T-helper 2 cell treated with Interferon-gamma antibody and Interleukin-4, amounts not matched to agents 5 μg/mL and 100 μg/mL, for 36 hours (primary cell): ENCODE data around the gene MAF.

Experiments
- DNase-seq: peaks from one replicate; pipeline ENCODE4 v3.0.0; 2021; ENCODE audit warnings: low spot score
- H3K27ac Mint-ChIP-seq: one replicate; pipeline ENCODE4 v1.8.0; 2021; ENCODE audit warnings: mild to moderate bottlenecking, mixed read lengths
- H3K27me3 Mint-ChIP-seq: one replicate; pipeline ENCODE4 v1.8.0; 2021; ENCODE audit warnings: low read depth, mixed read lengths
- H3K36me3 Mint-ChIP-seq: one replicate; pipeline ENCODE4 v1.8.0; 2021; ENCODE audit warnings: low read depth, mixed read lengths
- H3K4me1 Mint-ChIP-seq: one replicate; pipeline ENCODE4 v1.8.0; 2021; ENCODE audit warnings: low read depth, mixed read lengths
- H3K4me3 Mint-ChIP-seq: one replicate; pipeline ENCODE4 v1.8.0; 2022; ENCODE audit warnings: mild to moderate bottlenecking, moderate library complexity, mixed read lengths
- H3K9me3 Mint-ChIP-seq: one replicate; pipeline ENCODE4 v1.8.0; 2021; ENCODE audit warnings: mixed read lengths

The MAF gene

DNA sequence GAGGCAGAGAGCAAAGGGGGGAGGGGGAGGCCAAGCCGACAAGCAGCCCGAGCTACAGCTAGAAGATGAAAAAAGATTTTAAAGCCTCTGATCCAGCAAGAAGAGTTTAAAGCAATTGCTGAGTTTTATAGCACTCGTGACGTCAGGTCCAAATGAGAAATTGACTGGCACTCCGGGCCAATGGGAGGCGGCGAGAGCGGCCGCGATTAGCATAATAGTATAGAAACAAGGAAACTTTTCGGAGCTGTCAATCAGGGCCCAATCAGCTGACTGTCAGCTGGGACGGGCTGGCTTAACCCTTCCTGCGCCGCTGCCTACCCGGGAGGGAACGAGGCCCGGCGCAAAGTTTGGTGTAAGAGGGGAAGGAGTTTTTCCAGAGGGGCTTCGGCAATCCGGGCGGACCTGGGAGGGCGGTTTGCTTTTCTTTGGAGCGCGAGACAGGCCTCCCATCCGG is at the start of gene MAF:
Gene MAF (minus strand): TSS at position 100 of the 454 bp plus-strand sequence. CDS start 835 bp downstream, outside the sequence.
- Mint-ChIP-seq H3K27me3 (peaks cover 5% of the 10 kb centered on the region), H3K36me3 (peaks cover 29% of the 10 kb centered on the region), H3K27ac (peak within 1 kb of the TSS; percentile 94), H3K4me3 (peak within 1 kb of the TSS; percentile 94), H3K9me3 (no peaks in the 10 kb centered on the region), H3K4me1 (peaks cover 40% of the 10 kb centered on the region)
- DNase-seq: peak; percentile 92

DNA sequence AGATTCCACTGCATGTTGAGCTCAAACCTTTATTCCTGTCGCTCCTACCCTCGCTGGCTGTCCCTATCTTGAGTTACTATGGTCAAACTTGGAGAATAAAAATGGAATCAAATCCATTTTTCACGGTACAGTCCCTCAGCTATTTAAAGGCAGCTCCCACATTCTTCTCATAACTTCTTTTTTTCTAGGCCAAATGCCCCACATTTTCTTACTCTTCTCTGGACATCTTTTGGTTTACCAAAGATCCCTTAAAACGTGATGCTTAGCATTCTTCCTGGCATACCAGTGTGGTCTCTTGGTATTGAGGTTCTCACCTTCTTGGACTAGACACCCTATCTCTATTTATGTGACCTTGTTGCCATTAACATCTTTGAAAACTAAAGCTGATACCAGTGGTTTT is 48.3 kb upstream of the MAF start:
- Mint-ChIP-seq H3K36me3 (no peaks in the 10 kb centered on the region), H3K27me3 (peaks cover 28% of the 10 kb centered on the region), H3K27ac (no peak overlapping the region), H3K4me3 (no peak overlapping the region), H3K9me3 (no peaks in the 10 kb centered on the region), H3K4me1 (peaks cover 2% of the 10 kb centered on the region)
- no peak for DNase-seq

DNA sequence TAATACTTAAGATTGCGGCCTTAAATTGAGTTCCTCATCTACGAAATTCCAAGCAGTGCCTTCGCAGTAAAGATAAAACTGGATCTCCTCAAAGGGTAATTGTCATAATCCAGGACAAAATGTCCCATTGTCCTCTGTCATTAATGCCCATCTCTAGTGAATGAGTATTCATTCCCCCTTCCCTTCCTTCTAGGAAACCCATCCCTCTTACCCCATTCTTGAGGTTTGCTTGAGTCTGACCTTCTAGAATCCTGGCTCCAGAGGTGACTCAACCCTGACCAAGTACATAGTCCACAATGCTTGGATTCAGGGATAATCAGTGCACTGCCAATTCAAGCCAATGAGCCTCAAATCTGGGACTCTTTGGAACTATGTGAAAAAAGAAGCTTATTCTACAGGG is 47.0 kb upstream of the MAF start:
- no peak for DNase-seq
- Mint-ChIP-seq H3K27ac (no peak overlapping the region), H3K4me1 (peaks cover 11% of the 10 kb centered on the region), H3K4me3 (no peak overlapping the region), H3K27me3 (peaks cover 32% of the 10 kb centered on the region), H3K9me3 (no peaks in the 10 kb centered on the region), H3K36me3 (peaks cover 4% of the 10 kb centered on the region)

GRCh38 chr16:79645701-79646100 is 45.2 kb upstream of the MAF start:
- Mint-ChIP-seq H3K36me3 (peaks cover 4% of the 10 kb centered on the region), H3K4me3 (no peak overlapping the region), H3K4me1 (peaks cover 26% of the 10 kb centered on the region), H3K27ac (no peak overlapping the region), H3K27me3 (peaks cover 32% of the 10 kb centered on the region), H3K9me3 (no peaks in the 10 kb centered on the region)
- no peak for DNase-seq

GRCh38 chr16:79644971-79645667 is 44.6 kb upstream of the MAF start:
- Mint-ChIP-seq H3K27me3 (peaks cover 32% of the 10 kb centered on the region), H3K9me3 (no peaks in the 10 kb centered on the region), H3K36me3 (peaks cover 4% of the 10 kb centered on the region), H3K27ac (no peak overlapping the region), H3K4me3 (no peak overlapping the region), H3K4me1 (peaks cover 29% of the 10 kb centered on the region)
- DNase-seq: no peak

GRCh38 chr16:79642652-79643051 is 42.1 kb upstream of the MAF start:
- H3K27ac Mint-ChIP-seq: no peak overlapping the region
- H3K4me3 Mint-ChIP-seq: no peak overlapping the region
- DNase-seq: no peak
- H3K4me1 Mint-ChIP-seq: peaks cover 44% of the 10 kb centered on the region
- peaks cover 10% of the 10 kb centered on the region for H3K36me3 Mint-ChIP-seq
- H3K9me3 Mint-ChIP-seq: peaks cover 3% of the 10 kb centered on the region
- H3K27me3 Mint-ChIP-seq: peaks cover 24% of the 10 kb centered on the region

- H3K9me3 Mint-ChIP-seq: peaks cover 3% of the 10 kb centered on the region
- no peak for DNase-seq
- peaks cover 19% of the 10 kb centered on the region for H3K27me3 Mint-ChIP-seq
- peaks cover 42% of the 10 kb centered on the region for H3K4me1 Mint-ChIP-seq
- H3K4me3 Mint-ChIP-seq: peak overlapping the region; percentile 76
- H3K27ac Mint-ChIP-seq: peak overlapping the region; percentile 97
- H3K36me3 Mint-ChIP-seq: peaks cover 13% of the 10 kb centered on the region
These were observed 40.2 kb upstream of the MAF start for GRCh38 chr16:79640513-79641360.

GRCh38 chr16:79639576-79640311 is 39.2 kb upstream of the MAF start:
- DNase-seq: peak; percentile 25
- Mint-ChIP-seq H3K4me1 (peaks cover 42% of the 10 kb centered on the region), H3K36me3 (peaks cover 13% of the 10 kb centered on the region), H3K4me3 (peak overlapping the region; percentile 76), H3K27me3 (peaks cover 17% of the 10 kb centered on the region), H3K27ac (peak overlapping the region; percentile 97), H3K9me3 (peaks cover 3% of the 10 kb centered on the region)

DNA sequence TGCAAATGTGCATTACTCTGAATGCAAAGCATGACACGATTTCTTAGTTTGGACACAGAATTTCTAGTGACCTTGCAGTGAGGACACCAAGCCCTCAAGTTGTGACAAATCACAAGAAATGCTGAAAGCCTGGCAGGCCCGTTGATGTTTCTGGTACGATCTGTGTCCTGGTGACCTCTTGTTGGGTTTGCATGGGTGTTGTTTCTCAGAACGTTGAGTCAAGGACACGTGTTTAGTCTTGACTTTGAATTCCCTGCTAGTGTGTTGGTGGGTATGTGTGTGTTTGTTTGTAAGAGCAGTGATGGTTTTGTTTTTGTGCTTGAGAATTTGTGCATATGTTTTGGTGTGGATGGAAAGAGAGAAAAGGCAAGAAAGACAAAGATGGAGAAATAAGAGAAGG is 37.8 kb upstream of the MAF start:
- DNase-seq: no peak
- no peak overlapping the region for H3K4me3 Mint-ChIP-seq
- H3K27ac Mint-ChIP-seq: peak overlapping the region; percentile 23
- peaks cover 10% of the 10 kb centered on the region for H3K36me3 Mint-ChIP-seq
- H3K9me3 Mint-ChIP-seq: peaks cover 3% of the 10 kb centered on the region
- peaks cover 40% of the 10 kb centered on the region for H3K4me1 Mint-ChIP-seq
- peaks cover 8% of the 10 kb centered on the region for H3K27me3 Mint-ChIP-seq

DNA sequence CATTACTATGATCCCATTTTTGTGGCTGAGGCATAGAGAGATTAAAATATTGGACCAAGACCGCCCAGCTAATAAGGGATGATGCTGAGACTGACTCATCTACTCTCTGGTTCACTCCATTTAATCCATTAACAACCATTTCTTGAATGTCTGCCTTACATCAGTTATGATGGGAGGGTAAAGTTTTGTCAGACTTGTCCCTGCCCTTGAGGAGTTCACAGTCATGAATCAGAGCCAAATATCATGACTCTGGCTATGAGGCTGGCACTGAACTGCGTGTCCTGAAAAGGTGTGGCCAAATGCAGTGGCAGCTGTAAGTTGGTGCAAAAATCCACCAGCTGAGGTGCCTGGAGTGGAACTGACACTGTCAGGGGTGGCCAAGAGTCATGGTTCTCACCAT is 35.0 kb upstream of the MAF start:
- H3K36me3 Mint-ChIP-seq: peaks cover 10% of the 10 kb centered on the region
- peaks cover 3% of the 10 kb centered on the region for H3K9me3 Mint-ChIP-seq
- DNase-seq: no peak
- peaks cover 7% of the 10 kb centered on the region for H3K27me3 Mint-ChIP-seq
- no peak overlapping the region for H3K4me3 Mint-ChIP-seq
- no peak overlapping the region for H3K27ac Mint-ChIP-seq
- H3K4me1 Mint-ChIP-seq: peaks cover 35% of the 10 kb centered on the region

GRCh38 chr16:79634298-79634697 is 33.8 kb upstream of the MAF start:
- H3K27me3 Mint-ChIP-seq: peaks cover 5% of the 10 kb centered on the region

GRCh38 chr16:79632289-79632688 is 31.8 kb upstream of the MAF start:
- H3K27ac Mint-ChIP-seq: no peak overlapping the region
- H3K9me3 Mint-ChIP-seq: peaks cover 7% of the 10 kb centered on the region
- peaks cover 44% of the 10 kb centered on the region for H3K4me1 Mint-ChIP-seq
- H3K4me3 Mint-ChIP-seq: no peak overlapping the region
- peaks cover 2% of the 10 kb centered on the region for H3K27me3 Mint-ChIP-seq
- H3K36me3 Mint-ChIP-seq: peaks cover 7% of the 10 kb centered on the region
- peak; percentile 20 for DNase-seq

More at GRCh38 chr16:79634298-79634697, 33.8 kb upstream of the MAF start:
- Mint-ChIP-seq H3K27ac (no peak overlapping the region), H3K9me3 (peaks cover 7% of the 10 kb centered on the region), H3K36me3 (peaks cover 9% of the 10 kb centered on the region), H3K4me3 (no peak overlapping the region), H3K4me1 (peaks cover 37% of the 10 kb centered on the region)
- DNase-seq: no peak

GRCh38 chr16:79628988-79629387 is 28.5 kb upstream of the MAF start:
- Mint-ChIP-seq H3K27ac (peak overlapping the region; percentile 89), H3K9me3 (peaks cover 7% of the 10 kb centered on the region), H3K4me1 (peaks cover 60% of the 10 kb centered on the region), H3K36me3 (peaks cover 3% of the 10 kb centered on the region), H3K27me3 (peaks cover 8% of the 10 kb centered on the region), H3K4me3 (peak overlapping the region; percentile 21)
- DNase-seq: no peak
